ENCODE measurements around the gene FLCN. TPM values are rescaled to one million over a fixed set of nuclear protein-coding genes. Genes with fewer than 3 reads are reported as not detected.
"Not testable (repeated sequence)": the region's sequence is repeated elsewhere in the genome, so short reads cannot be mapped to it uniquely, and the experiment has no call there.

The FLCN gene, protein sequence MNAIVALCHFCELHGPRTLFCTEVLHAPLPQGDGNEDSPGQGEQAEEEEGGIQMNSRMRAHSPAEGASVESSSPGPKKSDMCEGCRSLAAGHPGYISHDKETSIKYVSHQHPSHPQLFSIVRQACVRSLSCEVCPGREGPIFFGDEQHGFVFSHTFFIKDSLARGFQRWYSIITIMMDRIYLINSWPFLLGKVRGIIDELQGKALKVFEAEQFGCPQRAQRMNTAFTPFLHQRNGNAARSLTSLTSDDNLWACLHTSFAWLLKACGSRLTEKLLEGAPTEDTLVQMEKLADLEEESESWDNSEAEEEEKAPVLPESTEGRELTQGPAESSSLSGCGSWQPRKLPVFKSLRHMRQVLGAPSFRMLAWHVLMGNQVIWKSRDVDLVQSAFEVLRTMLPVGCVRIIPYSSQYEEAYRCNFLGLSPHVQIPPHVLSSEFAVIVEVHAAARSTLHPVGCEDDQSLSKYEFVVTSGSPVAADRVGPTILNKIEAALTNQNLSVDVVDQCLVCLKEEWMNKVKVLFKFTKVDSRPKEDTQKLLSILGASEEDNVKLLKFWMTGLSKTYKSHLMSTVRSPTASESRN
- polyA plus RNA-seq (ENCODE audit: insufficient read length in 4 of 4), result 10 to 100 TPM; 20.0 to 29.1 (median 26.6) TPM

DNA sequence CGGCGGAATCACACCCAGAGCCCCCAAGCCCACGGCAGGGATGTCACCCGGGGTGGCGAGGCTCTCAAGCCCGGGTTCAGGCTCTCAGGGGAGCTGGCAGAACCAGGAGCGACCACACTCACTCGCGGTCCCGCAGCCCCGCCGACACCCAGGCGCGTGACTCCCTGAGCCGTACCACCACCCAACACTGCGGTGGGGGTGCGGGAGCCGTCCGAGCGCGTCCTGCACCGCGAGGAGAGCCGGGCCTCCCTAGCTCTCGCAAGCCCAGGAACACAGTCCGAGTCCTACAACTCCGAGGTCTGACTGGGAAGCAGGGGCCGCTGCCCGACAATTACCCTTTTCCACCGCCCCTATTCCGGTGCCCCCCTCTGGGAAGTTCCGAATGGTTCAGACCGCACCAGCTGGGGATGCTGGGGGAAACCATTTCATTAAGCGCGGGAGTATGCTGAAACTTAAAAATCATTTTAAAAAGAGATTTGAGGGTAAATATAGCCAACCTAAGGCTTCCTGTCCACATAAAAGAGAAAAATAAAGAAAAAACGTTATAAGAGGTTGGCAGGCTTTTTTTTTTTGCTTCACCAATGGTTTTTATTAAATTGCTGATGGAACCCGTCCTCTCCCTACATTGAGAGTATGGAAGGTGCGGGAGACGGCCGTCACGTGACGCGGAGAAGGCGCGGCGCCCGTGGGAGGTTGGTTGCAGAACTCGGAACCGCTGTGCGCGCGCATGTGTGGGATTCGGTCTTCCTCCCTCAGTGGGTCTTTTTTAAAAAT is at the start of gene FLCN:
Gene FLCN, minus strand, starts transcription at position 143 of the 774 bp plus-strand sequence. CDS start 9,031 bp downstream, outside the sequence.
- peak; percentile 77 to 91 (median 81) for DNase-seq (ENCODE audit: low read depth in 4 of 4, low spot score in 3 of 4)

DNA sequence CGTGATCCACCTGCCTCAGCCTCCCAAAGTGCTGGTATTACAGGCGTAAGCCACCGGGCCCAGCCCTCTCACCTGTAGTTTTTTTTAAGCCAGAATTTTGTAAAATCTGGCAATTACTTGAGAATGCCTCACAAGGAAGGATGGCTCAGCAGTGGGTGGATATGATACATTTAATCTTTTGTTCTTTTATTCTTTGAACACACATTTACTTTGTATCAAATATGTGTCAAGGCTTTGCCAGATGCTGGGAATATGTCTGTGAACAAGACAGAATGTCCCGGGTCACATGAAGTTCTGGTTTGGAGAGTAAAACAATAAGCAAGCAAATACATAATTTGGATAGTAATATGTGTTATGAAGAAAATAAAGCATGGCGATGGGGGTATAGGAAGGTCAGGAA is 49.0 kb upstream of the FLCN start:
- no peak for DNase-seq (ENCODE audit: low read depth in 4 of 4, low spot score in 3 of 4)

DNA sequence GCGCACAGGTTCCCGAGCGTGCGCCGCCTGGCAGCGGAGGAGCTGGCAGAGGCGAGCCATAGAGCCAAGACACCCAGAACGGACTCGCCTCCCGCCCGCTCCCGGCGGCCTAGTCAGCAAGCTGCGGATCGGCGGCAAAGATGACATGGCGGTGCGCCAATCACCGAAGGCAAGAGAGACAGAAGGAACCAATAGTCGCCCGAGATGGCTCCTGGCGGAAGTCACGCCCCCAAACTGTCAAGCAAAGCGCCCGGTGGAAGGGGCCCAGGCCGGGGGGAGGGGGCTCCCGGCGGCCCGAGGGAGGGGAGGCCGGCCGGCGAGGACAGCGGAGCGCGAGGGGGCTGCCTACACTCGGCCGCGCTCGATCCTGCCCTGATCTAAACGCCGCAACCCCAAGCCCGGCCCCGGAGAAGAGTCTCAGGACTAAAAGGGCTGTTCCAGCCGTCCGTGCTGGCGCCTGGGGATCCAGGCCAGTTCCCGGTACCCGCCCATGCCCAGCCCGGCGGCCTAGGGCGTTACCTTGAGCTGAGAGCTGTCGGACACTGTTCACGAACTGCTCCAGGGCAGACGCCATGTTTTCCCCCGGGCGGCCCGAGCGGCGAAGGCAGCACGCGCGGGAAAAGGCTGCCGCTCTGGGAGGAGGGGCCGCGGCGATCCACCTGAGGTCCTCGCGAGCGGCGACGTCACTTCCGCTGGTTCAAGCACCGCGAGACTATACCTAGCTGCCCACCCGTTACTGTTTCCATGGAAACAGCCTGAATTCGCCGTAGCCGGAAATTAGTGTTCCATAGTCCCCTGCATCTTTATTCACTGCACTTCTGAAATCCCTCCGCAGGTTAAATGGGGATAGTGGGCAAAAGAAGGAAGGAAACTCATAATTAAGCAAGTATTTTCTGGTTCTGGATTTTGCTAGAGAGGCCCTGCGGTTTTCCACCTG is 43.9 kb upstream of the FLCN start, which contains the start of gene COPS3:
Gene COPS3, minus strand, starts transcription at position 634 of the 937 bp plus-strand sequence. Its CDS starts 60 bp downstream, at position 574.
- peak; percentile 93 to 98 (median 97) for DNase-seq (ENCODE audit: low read depth in 4 of 4, low spot score in 3 of 4)

DNA sequence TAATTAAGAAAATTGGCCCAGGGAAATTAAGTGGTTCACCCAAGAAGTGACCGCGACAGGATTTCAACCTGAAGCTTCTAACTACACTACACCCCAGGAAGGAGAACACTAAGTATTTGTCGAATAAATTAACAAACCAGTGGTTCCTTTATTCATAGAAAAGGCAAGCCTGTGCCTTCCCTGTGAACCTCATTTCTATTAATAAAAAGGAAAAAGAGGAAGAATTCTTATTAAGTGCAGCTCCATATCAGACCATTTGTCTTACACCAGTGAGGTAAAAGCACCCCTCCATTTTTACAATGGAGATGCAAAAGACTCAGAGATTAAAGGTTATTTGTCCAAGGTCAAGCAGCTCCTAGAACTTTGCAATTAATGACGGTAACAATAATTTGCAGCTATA is 42.3 kb upstream of the FLCN start:
- no peak for DNase-seq (ENCODE audit: low read depth in 4 of 4, low spot score in 3 of 4)

DNA sequence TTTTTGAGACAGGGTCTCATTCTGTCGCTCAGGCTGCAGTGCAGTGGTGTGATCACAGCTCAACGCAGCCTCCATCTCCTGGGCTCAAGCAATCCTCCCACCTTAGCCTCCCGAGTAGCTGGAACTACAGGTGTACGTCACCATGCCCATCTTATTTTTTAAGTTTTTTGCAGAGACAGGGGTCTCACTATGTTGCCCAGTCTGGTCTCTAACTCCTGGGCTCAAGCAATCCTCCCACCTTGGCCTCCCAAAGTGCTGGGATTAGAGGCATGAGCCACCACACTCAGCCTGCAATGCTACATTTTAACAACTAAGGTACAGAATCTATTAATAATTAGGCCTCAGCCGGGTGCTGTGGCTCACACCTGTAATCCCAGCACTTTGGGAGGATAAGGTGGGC is 40.5 kb upstream of the FLCN start:
- not testable (repeated sequence) for DNase-seq (ENCODE audit: low read depth in 4 of 4, low spot score in 3 of 4)

DNA sequence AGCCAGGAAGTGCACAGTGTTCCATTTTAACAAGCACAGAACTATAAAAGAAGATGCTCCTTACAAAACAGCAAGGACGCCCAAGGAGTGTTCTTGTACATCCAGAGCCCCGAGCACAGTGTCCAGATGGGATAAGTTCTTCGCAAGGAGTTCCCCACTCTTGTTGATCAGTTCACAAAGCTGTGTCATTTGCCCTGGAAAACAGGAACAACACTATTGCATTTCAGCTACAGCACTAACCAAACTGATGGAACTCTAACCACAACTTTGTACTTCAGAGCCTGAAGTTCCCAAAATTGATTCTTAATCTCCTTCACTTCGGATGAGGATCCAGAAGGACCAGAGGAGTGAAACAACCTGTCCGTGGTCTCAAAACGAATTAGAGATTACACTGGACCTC is 39.0 kb upstream of the FLCN start:
- no peak for DNase-seq (ENCODE audit: low read depth in 4 of 4, low spot score in 3 of 4)

DNA sequence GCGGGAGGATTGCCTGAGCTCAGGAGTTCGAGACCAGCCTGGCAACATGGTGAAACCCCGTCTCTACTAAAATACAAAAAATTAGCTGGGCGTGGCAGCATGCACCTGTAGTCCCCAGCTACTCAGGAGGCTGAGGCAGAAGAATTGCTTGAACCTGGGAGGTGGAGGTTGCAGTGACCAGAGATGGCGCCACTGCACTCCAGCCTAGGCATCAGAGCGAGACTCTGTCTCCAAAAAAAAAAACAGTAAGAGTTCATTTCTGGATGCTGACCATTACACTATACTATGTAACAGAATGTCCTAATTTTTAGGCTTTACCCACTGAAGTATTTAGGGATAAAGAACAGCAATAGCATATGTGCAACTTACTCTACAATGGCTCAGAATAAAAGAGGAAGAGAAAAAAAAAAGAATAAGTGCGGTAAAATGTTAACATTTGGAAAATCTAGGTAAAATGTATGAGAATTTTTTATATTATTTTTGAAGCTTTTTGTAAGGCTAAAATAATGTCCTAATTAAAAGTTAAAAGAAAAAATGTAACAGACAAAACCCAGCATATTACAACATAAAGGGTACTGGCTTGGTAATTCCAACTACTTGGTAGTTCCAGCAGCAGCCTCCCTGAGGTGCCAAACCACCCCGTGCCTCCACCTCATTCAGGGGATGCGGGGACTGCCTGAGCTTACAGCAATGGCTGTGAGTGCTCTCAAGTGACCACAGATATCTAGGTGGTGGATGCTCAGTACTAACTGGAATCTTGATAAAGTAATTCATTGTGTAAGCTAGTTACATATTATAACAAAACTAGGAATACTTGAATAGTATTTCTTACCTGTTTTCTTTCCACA is 33.2 kb upstream of the FLCN start:
- no peak for DNase-seq (ENCODE audit: low read depth in 4 of 4, low spot score in 3 of 4)

DNA sequence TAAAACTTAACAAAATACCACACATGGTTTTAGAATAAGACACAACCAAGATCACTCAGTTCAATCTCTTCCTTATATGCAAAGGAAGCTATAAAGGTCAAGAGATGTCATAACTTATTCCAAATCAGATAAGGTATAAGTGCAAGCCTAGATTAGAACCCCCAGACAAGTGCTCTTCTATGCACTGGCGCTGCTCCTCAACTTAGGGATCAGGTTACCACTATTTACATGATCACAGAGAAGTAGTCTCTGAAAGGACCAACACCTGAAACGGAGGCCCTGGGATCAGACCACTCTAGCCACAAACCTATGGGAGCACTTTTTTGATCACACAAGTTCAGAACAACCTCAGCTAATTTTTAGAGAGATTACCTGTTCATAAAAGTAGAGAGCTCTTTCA is 27.5 kb upstream of the FLCN start:
- no peak for DNase-seq (ENCODE audit: low read depth in 4 of 4, low spot score in 3 of 4)

DNA sequence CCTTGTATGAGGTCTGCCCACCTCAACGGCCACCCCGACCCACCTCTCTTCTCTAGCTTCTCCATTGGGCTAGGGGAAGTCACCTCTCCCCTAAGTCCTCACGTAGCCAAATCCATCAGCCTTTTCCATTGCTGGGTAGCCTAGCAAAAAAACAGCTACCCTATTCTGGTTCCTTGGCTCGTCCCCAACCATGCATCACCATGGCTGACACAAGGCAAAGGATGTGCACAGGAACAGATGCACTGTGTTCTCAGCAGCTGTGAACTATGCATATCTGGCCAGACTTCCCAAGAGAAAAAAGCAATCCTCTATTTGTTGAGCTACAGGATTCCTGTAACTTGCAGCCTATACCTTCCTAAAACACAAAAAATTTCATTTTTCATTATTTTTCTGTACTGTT is 22.0 kb upstream of the FLCN start:
- DNase-seq (ENCODE audit: low read depth in 4 of 4, low spot score in 3 of 4), result no peak

DNA sequence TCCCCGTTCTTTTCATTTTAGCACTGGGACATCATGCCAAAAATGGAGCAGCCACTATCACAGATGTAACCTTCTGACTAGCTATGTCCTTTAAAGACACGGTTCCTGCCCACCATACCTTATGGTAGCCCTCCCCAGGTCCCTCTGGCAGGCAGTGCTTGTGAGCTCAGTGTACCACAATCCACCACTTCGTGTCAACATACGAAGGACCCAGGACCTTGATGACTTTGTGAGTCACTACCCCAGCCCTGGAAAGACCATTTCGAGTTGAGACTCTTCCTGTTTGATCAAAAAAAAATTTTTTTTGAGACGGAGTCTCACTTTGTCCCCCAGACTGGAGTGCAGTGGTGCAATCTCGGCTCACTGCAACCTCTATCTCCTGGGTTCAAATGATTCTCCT is 21.0 kb upstream of the FLCN start:
- DNase-seq (ENCODE audit: low read depth in 4 of 4, low spot score in 3 of 4), result no peak

DNA sequence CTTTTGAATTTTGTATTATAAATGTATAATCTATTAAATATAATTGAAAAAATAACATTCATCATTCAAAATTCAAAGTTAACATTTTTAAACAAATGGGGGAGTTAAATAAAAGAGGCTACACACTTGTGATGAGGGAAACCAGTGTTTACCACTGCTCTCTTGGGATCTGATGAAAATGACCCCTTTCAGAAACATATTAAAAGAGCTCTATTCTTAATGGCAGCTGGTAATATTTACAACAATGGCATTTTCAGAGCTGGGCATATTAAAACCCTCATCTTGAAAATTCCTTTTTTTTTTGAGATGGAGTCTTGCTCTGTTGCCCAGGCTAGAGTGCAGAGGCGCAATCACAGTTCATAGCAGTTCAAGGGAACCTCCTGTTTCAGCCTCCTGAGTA is 19.3 kb upstream of the FLCN start:
- DNase-seq (ENCODE audit: low read depth in 4 of 4, low spot score in 3 of 4), result no peak

DNA sequence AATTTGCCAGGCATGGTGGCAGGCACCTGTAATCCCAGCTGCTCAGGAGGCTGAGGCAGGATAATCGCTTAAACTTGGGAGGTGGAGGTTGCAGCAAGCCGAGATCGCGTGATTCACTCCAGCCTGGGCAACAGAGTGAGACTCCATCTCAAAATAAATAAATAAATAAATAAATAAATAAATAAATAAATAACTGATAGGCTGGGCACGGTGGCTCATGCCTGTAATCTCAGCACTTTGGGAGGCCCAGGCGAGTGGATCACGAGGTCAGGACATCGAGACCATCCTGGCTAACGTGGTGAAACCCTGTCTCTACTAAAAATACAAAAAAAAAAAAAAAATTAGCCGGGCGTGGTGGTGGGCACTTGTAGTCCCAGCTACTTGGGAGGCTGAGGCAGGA is 18.7 kb upstream of the FLCN start:
- DNase-seq (ENCODE audit: low read depth in 4 of 4, low spot score in 3 of 4), result not testable (repeated sequence)

DNA sequence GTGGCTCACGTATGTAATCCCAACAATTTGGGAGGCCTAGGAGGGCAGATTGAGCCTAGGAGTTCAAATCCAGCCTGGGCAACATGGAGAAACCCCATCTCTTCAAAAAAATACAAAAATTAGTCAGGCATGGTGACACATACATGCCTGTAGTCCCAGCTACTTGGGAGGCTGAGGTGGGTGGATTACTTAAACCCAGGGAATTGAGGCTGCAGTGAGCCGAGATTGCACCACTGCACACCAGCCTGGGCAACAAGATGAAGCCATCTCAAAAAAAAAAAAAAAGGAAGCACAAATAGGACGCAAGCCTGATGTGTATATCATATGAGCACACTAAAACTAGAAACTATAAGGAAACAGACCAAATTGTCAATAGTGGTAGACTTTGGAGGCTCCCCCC is 17.1 kb upstream of the FLCN start:
- DNase-seq (ENCODE audit: low read depth in 4 of 4, low spot score in 3 of 4), result no peak

DNA sequence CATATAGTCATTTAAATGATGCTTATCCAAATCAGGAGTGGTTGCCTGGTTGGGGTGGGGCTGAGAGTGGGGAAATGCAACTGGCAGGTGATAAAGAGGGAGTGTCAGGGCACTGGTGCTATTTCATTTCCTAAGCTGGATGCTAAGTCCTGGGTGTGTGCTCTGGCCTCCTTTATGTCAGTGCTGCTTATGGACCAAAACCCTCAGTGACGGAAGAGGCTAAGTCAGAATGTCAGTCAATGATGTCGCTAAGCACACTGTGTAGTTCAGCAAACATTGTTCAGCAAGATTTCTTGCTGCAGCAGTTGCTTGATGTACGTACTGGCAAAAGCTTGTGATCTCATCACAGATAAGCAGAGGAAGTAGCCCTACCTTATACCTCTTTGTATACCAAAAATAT is 16.4 kb upstream of the FLCN start:
- DNase-seq (ENCODE audit: low read depth in 4 of 4, low spot score in 3 of 4), result no peak

DNA sequence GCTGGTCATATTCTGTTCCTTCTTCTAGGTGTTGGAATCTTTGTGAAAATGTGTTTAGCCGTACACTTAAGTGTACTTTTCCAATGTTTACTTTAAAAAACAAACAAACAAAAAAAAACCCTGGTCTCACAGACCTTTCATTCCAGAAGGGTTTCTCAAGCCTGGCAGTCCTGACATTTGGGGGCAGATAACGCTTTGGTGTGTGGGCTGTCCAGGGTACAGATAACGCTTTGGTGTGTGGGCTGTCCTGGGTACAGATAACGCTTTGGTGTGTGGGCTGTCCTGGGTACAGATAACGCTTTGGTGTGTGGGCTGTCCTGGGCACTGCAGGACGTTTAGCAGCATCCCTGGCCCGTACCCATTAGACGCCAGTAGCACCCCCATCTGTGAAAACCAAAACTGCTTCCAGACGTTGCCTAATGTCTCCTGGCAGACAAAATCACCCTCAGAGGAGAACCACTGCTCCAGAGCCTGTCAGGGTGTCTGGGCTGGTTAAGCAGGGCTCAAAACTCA is 15.2 kb upstream of the FLCN start:
- DNase-seq (ENCODE audit: low read depth in 4 of 4, low spot score in 3 of 4), result no peak

DNA sequence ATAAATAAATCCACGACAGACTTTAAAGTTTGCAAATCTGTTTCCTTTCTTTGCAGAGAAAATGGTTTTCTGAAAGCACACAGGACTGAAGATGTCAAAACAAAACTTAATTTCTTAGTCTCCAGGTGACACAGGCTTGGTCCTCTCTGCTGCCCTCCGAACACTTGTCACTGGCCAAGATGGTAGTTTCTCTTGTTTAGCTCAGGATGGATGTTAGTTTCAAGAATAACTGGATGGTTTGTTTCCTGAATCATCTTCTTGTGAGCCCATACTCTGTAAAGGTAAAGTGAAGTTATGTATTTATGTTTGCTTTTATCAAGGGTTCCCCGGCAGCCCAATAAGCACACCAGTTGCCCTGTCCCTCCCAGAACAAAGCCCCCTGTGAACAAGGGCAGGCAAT is 9.9 kb upstream of the FLCN start:
- DNase-seq (ENCODE audit: low read depth in 4 of 4, low spot score in 3 of 4), result no peak

DNA sequence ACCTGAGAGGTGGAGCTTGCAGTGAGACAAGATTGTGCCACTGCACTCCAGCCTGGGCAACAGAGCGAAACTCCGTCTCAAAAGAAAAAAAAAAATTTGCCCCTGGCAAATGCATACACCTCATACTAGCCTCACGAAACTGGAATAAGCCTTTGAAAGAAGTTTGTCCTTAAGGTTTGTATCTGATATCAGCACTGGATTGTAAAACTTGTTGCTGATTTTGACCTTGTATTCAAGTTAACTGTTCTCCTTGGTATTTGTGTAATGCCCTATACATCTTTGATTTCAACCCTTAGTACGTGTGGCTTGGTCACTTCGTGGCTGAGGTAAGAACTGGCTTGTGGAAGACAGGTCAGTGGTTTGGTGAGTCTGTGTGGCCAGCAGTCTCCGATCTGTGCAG is 6.2 kb upstream of the FLCN start:
- DNase-seq (ENCODE audit: low read depth in 4 of 4, low spot score in 3 of 4), result no peak

DNA sequence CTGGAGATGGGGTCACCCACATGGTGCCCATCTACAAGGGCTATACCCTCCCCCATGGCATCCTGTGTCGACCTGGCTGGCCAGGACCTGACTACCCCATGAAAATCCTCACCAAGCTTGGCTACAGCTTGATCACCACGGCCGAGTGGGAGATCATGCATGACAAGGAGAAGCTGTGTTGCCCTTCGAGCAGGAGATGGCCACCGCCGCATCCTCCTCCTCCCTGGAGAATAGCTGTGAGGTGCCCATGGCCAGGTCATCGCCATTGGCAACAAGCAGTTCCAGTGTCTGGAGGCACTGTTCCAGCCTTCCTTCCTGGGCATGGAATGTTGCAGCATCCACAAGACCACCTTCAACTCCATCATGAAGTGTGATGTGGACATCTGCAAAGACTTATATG is 5.3 kb upstream of the FLCN start:
- no peak for DNase-seq (ENCODE audit: low read depth in 4 of 4, low spot score in 3 of 4)

DNA sequence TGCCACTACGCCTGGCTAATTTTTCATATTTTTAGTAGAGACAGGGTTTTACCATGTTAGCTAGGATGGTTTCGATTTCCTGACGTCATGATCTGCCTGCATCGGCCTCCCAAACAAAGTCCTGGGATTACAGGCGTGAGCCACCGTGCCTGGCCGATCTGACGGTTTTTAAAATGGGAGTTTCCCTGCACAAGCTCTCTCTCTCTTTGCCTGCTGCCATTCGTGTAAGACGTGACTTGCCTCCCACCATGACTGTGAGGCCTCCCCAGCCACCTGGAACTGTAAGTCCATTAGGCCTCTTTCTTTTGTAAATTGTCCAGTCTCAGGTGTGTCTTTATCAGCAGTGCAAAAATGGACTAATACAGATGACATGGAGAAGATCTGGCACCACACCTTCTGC is 4.7 kb upstream of the FLCN start:
- no peak for DNase-seq (ENCODE audit: low read depth in 4 of 4, low spot score in 3 of 4)

All from right renal pelvis (tissue), 4 donors.